Mononuclear cell (primary cell): ENCODE results near the gene KCNQ5. TPM values are rescaled to one million over a fixed set of nuclear protein-coding genes. Genes with fewer than 3 reads are reported as not detected.

Experiments
- H3K27me3 ChIP-seq: 2 replicates; pipeline ENCODE4 v1.6.0; 2011; ENCODE audit warnings: low read length, control low read depth; ENCODE audit not compliant: insufficient read depth
- H3K4me1 ChIP-seq: 2 replicates; pipeline ENCODE4 v1.5.1; 2011; ENCODE audit warnings: mild to moderate bottlenecking, low read length, control low read depth; ENCODE audit not compliant: insufficient read depth
- H3K4me3 ChIP-seq: 2 replicates; pipeline ENCODE4 v1.5.1; 2011; ENCODE audit warnings: mild to moderate bottlenecking, low read length, moderate library complexity
- H3K9me3 ChIP-seq: 2 replicates; pipeline ENCODE4 v1.5.1; 2011; ENCODE audit warnings: low read depth, mild to moderate bottlenecking, control low read depth, low read length
- total RNA-seq: library from RNA; depleted of rRNA; stranded (reverse); fragments of >200 nt; gene quantifications from one replicate; pipeline ENCODE4 v1.2.3, GENCODE V29; 2012

Gene KCNQ5
- total RNA-seq, 1 donor = 2.8 TPM

DNA sequence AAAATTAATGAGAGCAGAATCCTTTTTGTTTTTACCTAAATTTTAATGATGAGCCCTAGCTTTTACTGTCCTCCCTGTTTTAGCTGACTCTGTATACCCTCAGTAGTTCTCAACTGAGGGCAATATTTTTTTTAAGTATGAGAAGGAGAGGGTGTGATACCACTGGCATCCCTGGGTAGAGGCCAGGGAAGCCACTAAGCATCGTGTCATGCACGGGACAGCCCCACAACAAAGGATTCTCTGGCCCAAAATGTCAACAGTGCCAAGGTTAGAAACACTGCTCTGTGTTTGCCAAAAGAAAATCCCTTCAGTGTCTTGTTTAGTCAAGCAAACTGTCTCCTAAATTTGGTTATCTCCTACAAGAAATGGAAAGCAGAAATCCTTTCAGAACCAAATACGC is 210.4 kb downstream of the KCNQ5 start:
- Histone ChIP-seq H3K27me3 (no peaks in the 10 kb centered on the region), H3K4me1 (no peaks in the 10 kb centered on the region), H3K4me3 (no peak overlapping the region), H3K9me3 (no peaks in the 10 kb centered on the region)

DNA sequence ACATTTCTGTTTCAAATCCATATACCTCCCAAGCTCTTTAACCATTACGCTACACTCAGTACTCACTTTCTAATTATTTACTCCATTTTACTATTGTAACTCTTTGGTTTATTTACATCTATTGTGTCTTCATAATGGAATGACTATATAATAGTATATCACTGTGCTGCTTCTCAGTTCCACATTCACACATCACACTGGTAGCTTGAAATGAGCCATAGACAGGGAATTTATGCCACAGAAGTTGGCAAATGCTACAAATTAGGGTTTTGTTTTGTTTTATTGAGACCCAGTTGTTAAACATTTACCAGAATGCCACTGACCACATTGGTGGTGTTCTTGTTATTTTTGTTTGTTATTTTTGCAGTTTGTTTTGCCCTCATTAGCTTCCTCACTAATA is 213.9 kb downstream of the KCNQ5 start:
- no peak overlapping the region for H3K4me3 ChIP-seq
- no peaks in the 10 kb centered on the region for H3K9me3 ChIP-seq
- H3K27me3 ChIP-seq = no peaks in the 10 kb centered on the region
- no peaks in the 10 kb centered on the region for H3K4me1 ChIP-seq

DNA sequence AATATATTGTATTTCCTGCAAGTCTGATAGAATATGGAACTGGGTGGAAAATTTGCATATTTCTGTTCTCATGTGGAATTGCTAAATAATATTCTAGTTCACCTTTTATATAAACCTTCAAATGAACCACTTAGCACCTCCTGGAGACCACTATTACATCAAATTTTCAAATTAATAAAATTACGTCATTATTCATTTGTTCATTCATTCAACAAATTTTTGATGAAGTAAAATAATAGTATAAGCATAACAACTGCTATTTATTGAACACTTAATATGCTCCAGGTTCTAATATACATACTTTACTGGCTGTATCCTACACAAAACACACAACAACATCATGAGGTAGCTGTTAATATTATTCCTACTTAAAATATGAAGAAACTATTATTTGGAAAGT is 215.1 kb downstream of the KCNQ5 start:
- Histone ChIP-seq H3K27me3 (no peaks in the 10 kb centered on the region), H3K4me3 (no peak overlapping the region), H3K4me1 (no peaks in the 10 kb centered on the region), H3K9me3 (no peaks in the 10 kb centered on the region)

DNA sequence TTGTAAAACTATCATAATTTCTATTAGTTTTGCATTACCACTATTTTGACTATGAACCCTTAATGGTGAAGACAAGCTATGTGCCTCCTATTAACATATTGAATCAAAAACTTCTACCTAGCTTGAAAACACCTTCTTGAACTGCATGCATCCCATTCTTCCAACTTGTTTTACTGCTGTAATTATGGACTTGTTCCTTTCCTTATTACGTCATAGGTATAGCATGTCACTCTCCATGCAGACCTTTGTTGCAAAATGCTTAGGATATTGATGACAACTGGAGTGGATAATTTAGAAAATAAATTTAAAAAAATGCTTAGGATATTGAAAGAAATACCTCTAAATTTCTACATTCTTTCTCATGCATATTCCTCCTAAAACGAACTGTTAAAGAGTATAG is 219.3 kb downstream of the KCNQ5 start:
- Histone ChIP-seq H3K9me3 (no peaks in the 10 kb centered on the region), H3K27me3 (no peaks in the 10 kb centered on the region), H3K4me3 (no peak overlapping the region), H3K4me1 (no peaks in the 10 kb centered on the region)

DNA sequence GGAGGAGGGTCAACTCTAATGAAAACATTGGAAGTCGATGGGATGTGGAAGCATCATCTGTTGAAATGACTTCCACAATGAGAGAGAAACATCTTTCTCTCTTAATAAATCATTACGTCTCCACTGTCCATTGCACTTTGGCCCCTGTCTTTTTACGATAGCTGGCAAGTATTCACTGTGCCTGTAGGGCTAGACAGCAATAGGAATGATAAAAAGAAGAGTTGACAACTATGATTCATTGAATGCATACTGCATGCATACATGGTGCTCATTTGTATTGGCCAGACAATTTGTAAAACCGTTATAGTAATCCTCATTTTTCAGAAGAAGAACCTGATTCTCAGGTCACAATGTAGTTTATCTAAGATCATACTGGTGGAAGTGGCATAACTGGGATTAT is 220.3 kb downstream of the KCNQ5 start:
- Histone ChIP-seq H3K9me3 (no peaks in the 10 kb centered on the region), H3K27me3 (no peaks in the 10 kb centered on the region), H3K4me3 (no peak overlapping the region), H3K4me1 (no peaks in the 10 kb centered on the region)

DNA sequence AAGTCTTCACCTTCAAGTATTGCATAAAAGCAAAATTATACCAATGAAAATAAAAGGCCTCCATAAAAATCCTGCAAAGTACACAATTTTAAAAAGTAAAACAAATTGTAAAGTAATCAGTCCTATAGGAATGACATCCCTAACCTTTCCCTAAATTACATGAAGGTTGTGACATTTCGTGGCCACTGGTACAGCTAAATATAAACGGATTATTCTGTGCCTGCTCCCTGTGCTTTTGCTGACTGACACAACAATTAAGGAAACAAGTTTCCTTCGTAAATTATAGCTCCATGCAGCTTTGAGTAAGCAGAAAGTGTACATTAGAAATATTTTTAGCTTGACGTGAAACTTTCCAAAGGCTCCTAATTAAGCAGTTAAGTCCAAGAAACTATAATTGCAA is 222.8 kb downstream of the KCNQ5 start:
- Histone ChIP-seq H3K27me3 (no peaks in the 10 kb centered on the region), H3K4me1 (no peaks in the 10 kb centered on the region), H3K4me3 (no peak overlapping the region), H3K9me3 (no peaks in the 10 kb centered on the region)

DNA sequence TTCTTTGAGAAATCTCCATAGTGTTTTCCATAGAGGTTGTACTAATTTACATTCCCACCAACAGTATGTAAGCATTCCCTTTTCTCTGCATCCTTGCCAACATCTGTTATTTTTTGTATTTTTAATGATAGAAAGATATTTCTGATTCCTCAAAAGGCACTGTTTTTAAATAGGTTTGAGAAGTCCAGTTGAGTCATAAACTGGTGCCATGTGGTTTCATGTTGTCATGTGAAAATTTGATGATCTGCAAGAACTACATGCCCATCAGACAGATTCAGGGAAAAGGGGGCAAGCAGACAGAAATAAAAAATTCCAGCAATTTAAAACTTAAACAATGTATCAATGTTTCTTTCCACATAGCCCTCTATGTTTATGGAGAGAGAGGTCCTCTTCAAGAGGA is 227.5 kb downstream of the KCNQ5 start:
- Histone ChIP-seq H3K4me1 (no peaks in the 10 kb centered on the region), H3K27me3 (no peaks in the 10 kb centered on the region), H3K9me3 (no peaks in the 10 kb centered on the region), H3K4me3 (no peak overlapping the region)

DNA sequence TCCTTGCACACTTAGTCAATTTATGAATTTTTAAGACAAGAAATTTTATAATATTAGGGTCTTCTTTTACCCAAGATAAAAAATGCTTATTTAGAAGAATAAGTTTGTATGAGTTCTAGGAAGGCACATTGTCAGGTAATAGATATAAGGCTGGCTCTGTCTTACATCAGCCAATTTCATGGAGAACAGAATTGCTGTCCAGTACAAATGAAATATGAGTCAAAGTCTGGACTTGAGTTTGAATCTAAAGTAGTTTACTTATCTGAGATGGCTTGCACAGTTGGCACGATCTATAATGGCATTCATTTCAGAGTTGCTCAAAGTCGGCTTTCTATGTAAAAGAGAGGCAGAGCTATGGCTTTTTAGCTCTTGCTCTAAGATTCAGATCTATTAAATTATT is 228.2 kb downstream of the KCNQ5 start:
- no peak overlapping the region for H3K4me3 ChIP-seq
- no peaks in the 10 kb centered on the region for H3K4me1 ChIP-seq
- no peaks in the 10 kb centered on the region for H3K27me3 ChIP-seq
- no peaks in the 10 kb centered on the region for H3K9me3 ChIP-seq

DNA sequence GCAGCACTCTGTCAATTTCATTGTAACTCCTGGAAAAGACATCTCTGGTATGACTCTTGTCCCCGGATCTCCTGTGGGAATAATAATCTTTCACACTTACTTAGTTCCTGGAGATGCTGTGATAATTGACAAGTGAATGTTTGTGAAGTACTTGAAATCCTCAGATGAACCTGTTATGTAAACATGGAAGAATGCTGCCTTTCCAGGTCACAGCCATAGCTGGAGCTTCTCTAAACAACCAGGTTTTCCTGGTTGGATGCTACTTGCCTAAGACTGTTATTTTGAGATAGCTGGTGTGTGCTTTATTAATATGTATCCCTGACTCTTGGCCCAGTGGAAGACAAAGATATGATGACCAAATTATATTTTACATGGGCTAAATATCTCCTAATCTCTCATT is 228.6 kb downstream of the KCNQ5 start:
- H3K27me3 ChIP-seq = no peaks in the 10 kb centered on the region

DNA sequence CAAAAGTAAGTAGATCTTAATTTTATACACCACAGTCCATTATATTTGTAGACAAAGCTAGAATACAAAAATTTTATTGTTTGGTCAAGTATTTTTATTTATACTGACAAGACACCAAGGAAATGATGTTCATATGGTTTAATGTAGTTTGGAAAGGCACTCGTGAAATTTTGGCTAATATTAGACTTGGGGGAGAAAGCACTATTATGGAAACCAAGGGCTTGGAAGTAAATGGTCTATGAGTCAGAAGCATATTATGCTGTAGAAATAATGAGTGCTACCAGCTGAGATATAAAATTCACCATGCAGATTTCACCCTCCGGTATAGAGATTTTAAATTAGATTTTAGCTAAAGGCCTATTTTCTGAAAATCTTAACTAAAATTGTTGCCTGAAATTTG is 233.6 kb downstream of the KCNQ5 start:
- H3K9me3 ChIP-seq = no peaks in the 10 kb centered on the region

More for the DNA sequence above, 228.6 kb downstream of the KCNQ5 start:
- Histone ChIP-seq H3K4me1 (no peaks in the 10 kb centered on the region), H3K9me3 (no peaks in the 10 kb centered on the region), H3K4me3 (no peak overlapping the region)

DNA sequence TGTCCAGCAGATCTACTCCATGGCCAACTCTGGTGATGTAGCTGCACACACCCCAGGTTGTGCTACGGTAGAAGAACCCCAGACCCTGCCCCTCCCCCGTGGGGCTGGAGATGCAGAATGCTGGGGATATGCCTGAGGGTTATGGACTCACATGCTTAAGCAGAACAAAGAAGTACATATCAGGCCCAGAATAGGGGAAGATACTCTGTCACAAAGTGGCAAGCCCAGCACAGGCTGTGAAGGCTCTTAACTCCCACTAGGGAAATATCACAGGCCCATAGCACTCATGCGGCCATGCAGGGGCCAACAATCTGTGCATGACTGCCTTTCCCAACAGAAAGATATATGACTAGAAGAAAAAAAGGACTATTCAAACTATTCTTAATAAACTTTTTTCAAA is 234.9 kb downstream of the KCNQ5 start:
- no peaks in the 10 kb centered on the region for H3K27me3 ChIP-seq
- H3K9me3 ChIP-seq = no peaks in the 10 kb centered on the region
- no peak overlapping the region for H3K4me3 ChIP-seq
- peaks cover 2% of the 10 kb centered on the region for H3K4me1 ChIP-seq

More for the DNA sequence above, 233.6 kb downstream of the KCNQ5 start:
- Histone ChIP-seq H3K4me1 (no peaks in the 10 kb centered on the region), H3K4me3 (no peak overlapping the region), H3K27me3 (no peaks in the 10 kb centered on the region)

DNA sequence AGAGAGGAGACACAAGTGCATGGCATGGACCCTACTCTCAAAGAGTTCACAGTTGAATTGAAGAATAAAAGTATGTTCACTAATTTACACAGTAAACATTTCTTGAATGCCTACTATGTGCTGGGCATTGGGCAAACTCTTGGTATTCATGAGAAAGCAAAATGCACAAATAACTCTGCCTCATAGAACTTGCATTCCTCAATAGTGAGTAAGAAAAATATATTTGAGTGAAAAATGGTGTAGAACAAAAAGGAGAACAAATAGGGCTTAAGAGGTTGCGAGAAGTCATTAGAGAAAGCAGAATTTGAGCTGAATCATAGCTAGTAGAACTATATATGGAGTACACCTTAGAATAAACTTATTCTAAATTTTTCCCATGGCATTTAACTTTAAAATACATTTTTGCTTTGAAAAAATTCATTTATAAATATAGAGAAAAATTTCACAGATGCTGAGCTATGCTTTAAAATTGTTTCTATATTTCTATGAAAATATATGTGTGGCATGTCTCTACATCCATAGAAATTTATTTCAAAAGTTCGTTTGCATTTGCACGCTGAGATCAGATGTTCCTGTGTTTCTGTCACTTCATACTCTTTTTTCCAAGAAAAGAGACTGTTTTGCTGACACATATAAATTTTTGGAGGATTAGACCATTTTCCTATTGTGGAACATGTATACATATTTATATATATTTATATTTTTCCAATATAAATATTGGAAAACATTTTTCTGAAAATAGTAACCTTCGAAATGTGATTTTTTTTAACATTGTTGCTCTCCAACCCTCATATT is 236.1 kb downstream of the KCNQ5 start:
- H3K27me3 ChIP-seq = no peaks in the 10 kb centered on the region
- peaks cover 10% of the 10 kb centered on the region for H3K4me1 ChIP-seq
- H3K9me3 ChIP-seq = no peaks in the 10 kb centered on the region
- H3K4me3 ChIP-seq = no peak overlapping the region

DNA sequence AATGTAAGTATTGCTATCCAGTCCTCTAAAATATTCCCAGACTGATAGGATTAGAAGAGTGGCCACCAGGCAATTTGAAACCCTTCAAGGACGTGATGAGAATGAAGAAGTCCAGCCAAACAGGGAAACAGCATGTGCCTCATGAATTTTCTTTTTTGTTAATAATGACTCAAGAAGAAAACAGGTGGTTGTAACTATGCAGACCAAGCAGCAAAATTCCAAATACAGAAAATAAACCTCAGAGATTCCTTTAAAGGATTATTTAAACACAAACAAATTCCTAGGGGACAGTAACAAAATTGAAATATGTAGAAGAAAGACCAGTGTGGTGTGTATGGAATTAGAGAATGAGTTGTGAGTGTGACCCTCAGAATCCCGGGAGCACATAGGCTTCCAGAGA is 239.2 kb downstream of the KCNQ5 start:
- no peaks in the 10 kb centered on the region for H3K27me3 ChIP-seq
- no peak overlapping the region for H3K4me3 ChIP-seq
- peaks cover 10% of the 10 kb centered on the region for H3K4me1 ChIP-seq
- no peaks in the 10 kb centered on the region for H3K9me3 ChIP-seq

DNA sequence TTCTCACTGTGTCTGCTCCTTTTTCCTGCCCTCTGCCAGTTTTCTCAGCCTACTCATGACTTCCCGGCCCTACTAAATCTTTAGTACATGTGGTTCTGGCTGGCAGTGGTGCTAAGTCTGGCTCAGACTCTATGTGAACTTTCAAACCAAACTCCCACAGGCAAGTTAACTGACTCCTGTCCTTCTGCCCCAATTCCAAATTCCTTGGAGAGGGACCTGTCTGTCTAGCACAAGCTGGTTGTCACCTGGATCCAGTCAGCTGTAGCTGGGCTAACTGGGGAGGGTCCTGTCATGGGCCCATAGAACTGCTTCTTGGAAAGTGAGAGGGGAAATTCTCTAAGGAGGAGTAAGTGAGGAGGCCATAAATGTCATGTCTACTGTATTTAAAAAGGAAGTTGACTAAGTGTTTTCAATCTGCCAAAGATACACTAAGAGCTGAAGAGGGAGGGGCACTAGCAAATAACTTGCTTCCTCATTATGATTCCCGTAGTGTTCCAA is 240.1 kb downstream of the KCNQ5 start:
- Histone ChIP-seq H3K4me1 (peaks cover 10% of the 10 kb centered on the region), H3K27me3 (no peaks in the 10 kb centered on the region), H3K9me3 (no peaks in the 10 kb centered on the region), H3K4me3 (no peak overlapping the region)

DNA sequence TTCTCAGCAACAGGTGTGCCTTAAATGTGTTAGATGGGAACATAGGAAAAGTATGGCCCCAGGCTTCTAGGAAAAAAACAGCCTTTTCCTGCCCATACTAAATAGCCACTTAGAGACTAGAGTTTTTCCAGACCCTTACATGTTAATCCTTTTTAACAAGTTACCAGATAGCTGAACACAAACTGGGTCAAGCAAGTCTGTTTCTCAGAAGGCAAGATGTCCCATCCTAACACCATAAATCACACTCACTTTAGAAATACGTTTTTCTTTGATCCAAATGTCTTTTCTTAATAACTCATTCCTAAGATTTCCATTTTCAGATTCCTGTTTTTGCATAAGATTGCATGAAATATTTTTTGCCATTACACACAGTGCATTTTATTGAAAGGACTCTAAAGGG is 241.3 kb downstream of the KCNQ5 start:
- no peak overlapping the region for H3K4me3 ChIP-seq
- H3K27me3 ChIP-seq = no peaks in the 10 kb centered on the region
- peaks cover 10% of the 10 kb centered on the region for H3K4me1 ChIP-seq
- H3K9me3 ChIP-seq = no peaks in the 10 kb centered on the region

DNA sequence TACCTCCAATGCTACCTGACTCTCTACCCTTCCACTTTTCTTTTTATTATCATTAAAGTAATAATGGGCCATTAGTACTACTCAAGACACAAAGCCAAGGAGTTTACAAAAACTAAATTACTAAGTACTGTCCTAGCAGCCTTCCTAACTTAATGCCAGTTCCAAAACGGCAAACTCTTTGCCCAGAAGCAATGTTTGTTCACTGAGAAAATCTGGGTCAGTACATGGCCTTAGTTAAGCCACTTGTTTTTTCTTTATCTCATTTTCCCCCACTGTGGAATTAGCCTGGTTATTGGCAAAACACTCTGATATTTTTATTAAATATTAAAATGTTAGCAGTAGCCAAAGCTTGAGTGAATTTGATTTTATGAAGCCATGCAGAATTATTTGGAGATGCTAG is 242.4 kb downstream of the KCNQ5 start:
- Histone ChIP-seq H3K9me3 (no peaks in the 10 kb centered on the region), H3K4me1 (peaks cover 10% of the 10 kb centered on the region), H3K27me3 (no peaks in the 10 kb centered on the region), H3K4me3 (no peak overlapping the region)
